ENCODE results near the gene RFTN2.

RFTN2 gene

GRCh38 chr2:197669077-197669476 lies 6.3 kb downstream of the RFTN2 start:
- in situ Hi-C loops (cut with HindIII; ENCODE audit: low pct_ligation_motif_present, low sequenced_read_pairs): no loop called here
- no peaks in the 10 kb centered on the region for H3K36me3 ChIP-seq (replicated peaks)
- no peak for TF ChIP-seq CTCF (IDR thresholded peaks at IDR 0.05; ENCODE audit: low read depth, low read length, missing control alignments)
- no peak overlapping the region for H3K27ac ChIP-seq
- no peaks in the 10 kb centered on the region for H3K27me3 ChIP-seq (replicated peaks)
- no peak for DNase-seq
- H3K4me3 ChIP-seq (ENCODE audit: low read depth, low read length): no peak overlapping the region

GRCh38 chr2:197668296-197668695 lies 7.1 kb downstream of the RFTN2 start:
- Histone ChIP-seq H3K27ac (no peak overlapping the region), H3K4me3 (ENCODE audit: low read depth, low read length) (no peak overlapping the region), H3K27me3 (replicated peaks) (no peaks in the 10 kb centered on the region), H3K36me3 (replicated peaks) (no peaks in the 10 kb centered on the region)
- no peak for TF ChIP-seq CTCF (IDR thresholded peaks at IDR 0.05; ENCODE audit: low read depth, low read length, missing control alignments)
- DNase-seq: no peak
- in situ Hi-C loops (cut with HindIII; ENCODE audit: low pct_ligation_motif_present, low sequenced_read_pairs): no loop called here

DNA sequence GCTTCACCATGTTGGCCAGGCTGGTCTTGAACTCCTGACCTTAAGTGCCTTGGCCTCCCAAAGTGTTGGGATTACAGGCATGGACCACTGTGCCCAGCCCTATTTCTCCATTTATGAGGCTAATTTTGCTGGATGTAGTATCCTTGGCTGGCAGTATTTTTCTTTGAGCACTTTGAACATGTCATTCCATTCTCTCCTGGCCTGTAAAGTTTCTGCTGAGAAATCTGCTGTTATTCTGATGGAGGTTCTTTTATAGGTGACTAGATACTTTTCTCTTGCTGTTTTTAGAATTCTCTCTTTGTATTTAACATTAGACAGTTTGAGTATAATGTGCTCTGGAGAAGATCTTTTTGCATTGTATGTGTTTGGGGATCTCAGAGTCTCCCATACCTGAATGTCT lies 9.1 kb downstream of the RFTN2 start:
- TF ChIP-seq CTCF (IDR thresholded peaks at IDR 0.05; ENCODE audit: low read depth, low read length, missing control alignments): no peak
- H3K36me3 ChIP-seq (replicated peaks): no peaks in the 10 kb centered on the region
- in situ Hi-C loops (cut with HindIII; ENCODE audit: low pct_ligation_motif_present, low sequenced_read_pairs): no loop called here
- no peaks in the 10 kb centered on the region for H3K27me3 ChIP-seq (replicated peaks)
- DNase-seq: no peak
- H3K4me3 ChIP-seq (ENCODE audit: low read depth, low read length): no peak overlapping the region
- H3K27ac ChIP-seq: no peak overlapping the region

DNA sequence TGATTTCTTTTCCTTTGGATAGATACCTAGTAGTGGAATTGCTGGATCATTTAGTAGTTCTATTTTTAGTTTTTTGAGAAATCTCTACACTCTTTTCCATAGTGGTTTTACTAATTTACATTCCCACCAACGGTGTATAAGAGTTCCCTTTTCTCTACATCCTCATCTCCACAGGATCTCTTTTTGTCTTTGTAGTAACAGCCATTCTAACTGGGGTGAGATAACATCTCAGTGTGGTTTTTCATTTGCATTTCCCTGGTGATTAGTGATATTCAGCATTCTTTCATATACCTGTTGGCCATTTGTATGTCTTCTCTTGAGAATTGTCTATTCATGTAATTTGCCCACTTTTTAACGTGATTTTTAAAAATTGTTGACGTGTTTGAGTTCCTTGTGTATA lies 13.8 kb downstream of the RFTN2 start:
- in situ Hi-C loops (cut with HindIII; ENCODE audit: low pct_ligation_motif_present, low sequenced_read_pairs): no loop called here

GRCh38 chr2:197657562-197657961 lies 17.8 kb downstream of the RFTN2 start:
- Histone ChIP-seq H3K27ac (no peak overlapping the region), H3K36me3 (replicated peaks) (no peaks in the 10 kb centered on the region), H3K4me3 (ENCODE audit: low read depth, low read length) (no peak overlapping the region), H3K27me3 (replicated peaks) (no peaks in the 10 kb centered on the region)
- DNase-seq: no peak
- TF ChIP-seq CTCF (IDR thresholded peaks at IDR 0.05; ENCODE audit: low read depth, low read length, missing control alignments): no peak
- in situ Hi-C loops (cut with HindIII; ENCODE audit: low pct_ligation_motif_present, low sequenced_read_pairs): no loop called here

More for the DNA sequence above, 13.8 kb downstream of the RFTN2 start:
- DNase-seq: no peak
- Histone ChIP-seq H3K27ac (no peak overlapping the region), H3K4me3 (ENCODE audit: low read depth, low read length) (no peak overlapping the region), H3K27me3 (replicated peaks) (no peaks in the 10 kb centered on the region), H3K36me3 (replicated peaks) (no peaks in the 10 kb centered on the region)
- TF ChIP-seq CTCF (IDR thresholded peaks at IDR 0.05; ENCODE audit: low read depth, low read length, missing control alignments): no peak

- no peak for DNase-seq
- no peak for TF ChIP-seq CTCF (IDR thresholded peaks at IDR 0.05; ENCODE audit: low read depth, low read length, missing control alignments)
- Histone ChIP-seq H3K36me3 (replicated peaks) (no peaks in the 10 kb centered on the region), H3K4me3 (ENCODE audit: low read depth, low read length) (no peak overlapping the region), H3K27me3 (replicated peaks) (no peaks in the 10 kb centered on the region), H3K27ac (no peak overlapping the region)
- in situ Hi-C loops (cut with HindIII; ENCODE audit: low pct_ligation_motif_present, low sequenced_read_pairs): no loop called here
These were observed 27.3 kb downstream of the RFTN2 start for GRCh38 chr2:197647961-197648690.
